NCI-H1105 treated with DMSO at 0.1 percent for 48 hours (cell line): ENCODE measurements around the gene IFT74.

Source experiments
- DNase-seq: peaks from one replicate; lab custom pipeline; 2025; lab: John Stamatoyannopoulos, UW

Gene IFT74

DNA sequence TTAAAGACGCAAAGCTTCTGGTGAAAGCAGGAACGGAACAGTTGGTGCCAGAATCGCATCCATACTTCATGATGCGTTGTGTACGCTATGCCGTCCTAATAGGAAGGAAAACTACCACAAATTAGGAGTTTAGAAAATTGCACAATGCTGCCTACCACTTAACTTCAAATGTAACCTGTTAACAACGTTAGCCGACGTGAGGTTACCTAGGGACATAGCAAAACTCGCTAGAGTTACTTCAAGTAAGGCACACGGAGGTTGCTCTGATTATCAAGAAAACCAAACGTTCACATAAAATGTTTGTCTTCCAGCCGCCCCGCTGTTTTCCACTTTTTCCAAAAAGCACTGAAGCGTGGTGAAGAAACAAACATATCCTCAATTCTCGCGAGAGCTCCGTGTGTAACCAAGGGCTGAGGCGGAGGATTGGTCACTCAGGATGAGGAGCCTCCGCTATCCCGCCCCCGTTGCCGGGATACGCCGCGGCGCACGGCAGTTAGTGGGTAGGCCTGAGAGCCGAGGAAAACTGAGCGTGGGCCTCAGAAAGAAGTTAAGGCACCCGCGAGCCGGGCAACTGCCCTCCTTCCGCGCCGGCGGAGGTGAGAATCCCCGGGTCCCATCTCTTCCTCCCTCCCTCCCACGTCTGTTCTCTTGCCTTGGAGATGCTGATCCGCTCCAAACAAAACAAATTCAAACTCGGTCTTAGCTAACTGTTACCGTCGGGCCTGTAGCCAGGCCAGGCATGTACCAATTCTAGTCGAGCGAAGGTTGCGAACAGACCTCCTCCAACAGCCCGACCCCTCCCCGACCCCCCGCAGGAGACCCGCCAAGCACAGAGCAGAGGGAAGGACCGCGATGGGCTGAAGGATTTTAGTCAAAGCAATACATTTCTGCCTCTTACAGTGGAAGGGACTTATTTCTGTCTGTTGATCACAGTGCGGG is at the start of gene IFT74:
Gene IFT74 (plus strand): TSS at position 492 of the 939 bp plus-strand sequence. CDS start 5,556 bp downstream, outside the sequence.
- peak; percentile 99 for DNase-seq

GRCh38 chr9:26913138-26913668 is 43.0 kb upstream of the IFT74 start:
- no peak for DNase-seq

- no peak for DNase-seq
These were observed 36.5 kb upstream of the IFT74 start for GRCh38 chr9:26919698-26920097.

GRCh38 chr9:26925609-26926008 is 30.6 kb upstream of the IFT74 start:
- DNase-seq, result no peak

DNA sequence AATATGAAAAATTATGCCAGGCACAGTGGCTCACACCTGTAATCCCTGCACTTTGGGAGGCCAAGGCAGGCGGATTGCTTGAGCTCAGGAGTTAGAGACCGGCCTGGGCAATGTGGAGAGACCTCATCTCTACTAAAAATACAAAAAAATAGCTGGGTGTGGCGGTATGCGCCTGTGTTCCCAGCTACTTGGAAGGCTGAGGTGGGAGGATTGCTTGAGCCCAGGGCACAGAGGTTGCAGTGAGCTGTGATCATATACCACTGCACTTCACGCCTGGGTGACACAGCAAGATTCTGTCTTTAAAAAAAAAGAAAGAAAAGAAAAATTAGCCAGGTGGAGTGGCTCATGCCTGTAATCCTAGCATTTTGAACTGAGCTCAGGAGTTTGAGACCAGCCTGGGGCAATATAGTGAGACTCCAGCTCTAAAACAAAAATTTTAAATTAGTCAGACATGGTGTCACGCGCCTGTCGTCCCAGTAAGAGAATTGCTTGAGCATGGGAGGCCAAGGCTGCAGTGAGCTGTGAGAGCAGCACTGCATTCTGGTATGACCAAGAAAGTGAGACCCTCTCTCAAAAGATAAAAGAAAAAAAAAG is 27.2 kb upstream of the IFT74 start:
- DNase-seq, result no peak

- DNase-seq, result no peak
These were observed 20.4 kb upstream of the IFT74 start for GRCh38 chr9:26935847-26936246.

DNA sequence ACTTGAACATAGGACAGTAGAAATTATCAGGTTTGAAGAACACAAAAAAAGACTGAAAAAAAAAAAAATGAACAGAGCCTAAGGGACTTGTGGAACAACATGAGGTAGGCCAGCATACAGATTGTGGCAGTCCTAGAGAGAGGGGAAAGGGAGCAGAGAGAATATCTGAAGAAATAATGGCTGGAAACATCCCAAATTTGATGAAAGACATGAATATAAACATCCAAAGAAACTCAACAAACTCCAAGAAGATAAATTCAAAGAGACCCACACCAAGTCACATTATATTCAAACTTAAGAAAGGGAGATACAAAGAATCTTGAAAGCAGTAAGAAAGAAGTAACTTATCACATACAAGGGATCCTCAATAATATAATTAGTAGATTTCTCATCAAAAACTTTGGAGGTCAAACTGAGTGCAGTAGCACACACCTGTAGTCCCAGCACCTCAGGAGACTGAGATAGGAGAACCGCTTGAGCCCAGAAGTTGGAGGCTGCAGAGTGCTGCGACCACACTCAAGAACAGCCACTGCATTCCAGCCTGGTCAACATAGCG is 18.3 kb upstream of the IFT74 start:
- no peak for DNase-seq

GRCh38 chr9:26939955-26940711 is 16.1 kb upstream of the IFT74 start:
- DNase-seq, result no peak

GRCh38 chr9:26940779-26941178 is 15.4 kb upstream of the IFT74 start:
- DNase-seq, result no peak

DNA sequence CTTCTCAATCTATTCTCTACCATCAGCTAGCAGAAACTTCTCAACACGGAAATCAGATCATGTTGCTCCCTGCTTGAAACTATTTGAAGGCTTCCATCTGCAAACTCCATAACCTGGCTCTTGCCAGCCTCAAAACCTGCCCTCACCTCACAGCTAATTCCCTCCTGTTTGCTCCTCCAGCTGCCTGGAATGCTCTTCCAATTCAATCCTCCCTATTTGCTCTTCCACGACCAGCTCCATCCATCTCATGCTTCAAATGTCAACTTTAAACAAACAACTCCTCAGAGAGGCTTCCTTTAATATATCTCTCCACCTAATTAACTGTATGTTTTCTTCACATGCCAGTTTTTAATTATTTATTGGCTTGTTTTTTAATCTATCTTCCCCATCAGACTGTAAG is 10.6 kb upstream of the IFT74 start:
- no peak for DNase-seq

- peak; percentile 95 for DNase-seq
These were observed 9.2 kb upstream of the IFT74 start, which contains the start of gene PLAA for GRCh38 chr9:26946753-26947727. PLAA (minus strand) TSS chr9:26947242; CDS start chr9:26947045, 197 bp downstream.

DNA sequence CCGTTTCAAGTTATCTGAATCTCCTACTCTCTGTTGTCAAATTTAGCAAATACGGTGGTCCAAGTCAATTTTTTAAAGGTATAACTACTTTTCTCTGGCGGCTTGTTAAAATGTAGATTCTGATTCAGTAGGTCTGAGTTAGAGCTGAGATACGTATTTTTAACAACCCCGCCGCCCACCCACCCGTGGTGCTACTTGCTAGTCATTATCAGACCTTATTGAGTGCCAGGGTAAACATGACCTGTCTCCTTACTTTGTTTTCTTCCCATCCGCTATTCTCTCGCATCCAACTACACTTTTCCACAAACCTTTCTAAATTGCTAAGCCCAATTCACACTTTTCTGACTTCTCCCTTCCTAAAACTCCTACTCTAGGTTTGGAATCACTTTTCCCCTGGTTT is 8.5 kb upstream of the IFT74 start:
- no peak for DNase-seq

GRCh38 chr9:26949637-26950069 is 6.6 kb upstream of the IFT74 start:
- DNase-seq, result no peak

GRCh38 chr9:26950521-26950920 is 5.7 kb upstream of the IFT74 start:
- no peak for DNase-seq

- DNase-seq, result no peak
These were observed 4.4 kb upstream of the IFT74 start for GRCh38 chr9:26951794-26952193.

DNA sequence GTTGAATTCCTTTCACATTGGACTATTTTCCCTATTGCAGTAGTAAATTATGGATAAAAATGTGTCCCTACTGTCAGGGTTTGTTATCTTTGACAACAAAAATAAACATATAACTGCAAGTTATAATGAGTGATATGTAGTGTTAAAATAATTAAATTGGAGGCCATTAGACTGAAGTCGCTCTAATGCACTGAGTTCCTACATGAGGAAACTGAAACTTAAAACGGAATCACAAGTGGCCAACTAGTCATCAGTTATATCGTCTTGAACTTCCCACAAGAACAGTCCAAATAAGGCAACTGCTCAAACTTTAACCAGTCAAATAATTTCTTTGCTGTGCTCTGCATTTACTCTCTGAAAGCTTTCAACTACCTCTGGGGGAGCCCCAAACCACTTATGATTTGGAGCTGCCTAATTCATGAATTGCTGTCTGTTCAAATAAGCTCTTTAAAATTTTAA is 2.1 kb upstream of the IFT74 start:
- no peak for DNase-seq

GRCh38 chr9:26955222-26955903 is 849 bp upstream of the IFT74 start:
- DNase-seq, result peak; percentile 20

- DNase-seq, result no peak
These were observed 635 bp downstream of the IFT74 start for GRCh38 chr9:26956860-26957233.

GRCh38 chr9:26971721-26972120 is 15.5 kb downstream of the IFT74 start:
- no peak for DNase-seq

DNA sequence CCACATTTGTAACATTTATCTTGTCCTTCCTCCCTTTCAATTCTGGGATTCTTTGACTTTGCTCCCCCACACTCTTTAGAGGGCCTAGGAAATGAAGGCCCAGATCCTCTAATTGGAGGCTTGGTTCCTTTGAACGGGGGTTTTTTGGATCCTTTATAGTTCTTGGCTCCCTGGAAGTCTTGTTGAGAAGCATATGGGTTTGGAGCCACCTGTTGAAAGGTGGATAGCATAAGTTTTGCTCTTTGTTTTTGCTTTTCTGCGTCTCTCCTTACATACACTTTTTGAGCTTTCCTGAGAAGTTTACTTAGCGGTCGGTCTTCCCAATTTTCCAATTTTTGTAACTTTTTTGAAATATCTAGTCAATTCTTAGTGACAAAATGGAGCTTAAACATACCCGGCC is 17.8 kb downstream of the IFT74 start:
- no peak for DNase-seq
